GM19395 (cell line): ENCODE results near the gene TMEM116.

Experiments used
- ATAC-seq: cut with Tn5 transposase; IDR thresholded peaks from one replicate; pipeline ENCODE4 v1.9.1; 2021; ENCODE audit warnings: mild to moderate bottlenecking, moderate library complexity; ENCODE audit not compliant: unreplicated experiment

The TMEM116 gene

GRCh38 chr12:111905502-111905901 lies 107.5 kb downstream of the TMEM116 start:
- ATAC-seq, result no peak

- ATAC-seq, result no peak
Observed at GRCh38 chr12:111904446-111904975, 108.5 kb downstream of the TMEM116 start.

GRCh38 chr12:111901182-111901581 lies 111.8 kb downstream of the TMEM116 start:
- ATAC-seq, result no peak

GRCh38 chr12:111894556-111894955 lies 118.4 kb downstream of the TMEM116 start:
- no peak for ATAC-seq

- ATAC-seq, result no peak
Observed at GRCh38 chr12:111893287-111893686, 119.7 kb downstream of the TMEM116 start.

GRCh38 chr12:111887926-111888745 lies 124.8 kb downstream of the TMEM116 start:
- no peak for ATAC-seq

- ATAC-seq, result no peak
Observed at GRCh38 chr12:111886662-111887545, 126.1 kb downstream of the TMEM116 start.

- no peak for ATAC-seq
Observed at GRCh38 chr12:111881716-111882115, 131.2 kb downstream of the TMEM116 start.
